K562 (cell line): ENCODE data around the gene OR10G7. TPM values are rescaled to one million over a fixed set of nuclear protein-coding genes. Genes with fewer than 3 reads are reported as not detected.
A peak's percentile ranks its signal among the peaks of the same experiment; 100 is the strongest.

Source experiments
- ASH1L ChIP-seq: fragments of 450-650 bp; IDR thresholded peaks from 2 replicates; pipeline ENCODE4 v1.6.1; 2018; ENCODE audit warnings: borderline replicate concordance, mild to moderate bottlenecking, low read depth; ENCODE audit not compliant: partially characterized antibody
- BRD9 ChIP-seq: fragments of 450-650 bp; IDR thresholded peaks from 2 replicates; pipeline ENCODE4 v1.6.1; 2018; ENCODE audit warnings: low read depth; ENCODE audit not compliant: partially characterized antibody
- CREB1 ChIP-seq, 2 experiments: sonication (generic) in 1 of 2; formaldehyde crosslinking in 1 of 2; IDR thresholded peaks; 2 replicates each; pipeline versions ENCODE4 v1.6.1 to v1.8.0; 2012 to 2022; ENCODE audit warnings: inconsistent platforms in 1 of 2, mild to moderate bottlenecking in 1 of 2, missing genetic modification reagents in 1 of 2, moderate library complexity in 1 of 2
- EHMT2 ChIP-seq: fragments of 450-650 bp; IDR thresholded peaks from 2 replicates; pipeline ENCODE4 v1.6.1; 2018; ENCODE audit warnings: antibody characterized with exemption
- ELF4 ChIP-seq: fragments of 450-650 bp; formaldehyde crosslinking; IDR thresholded peaks from 2 replicates; pipeline ENCODE4 v1.4.0; 2022; ENCODE audit warnings: missing genetic modification characterization
- ETV1 ChIP-seq: fragments of 450-650 bp; conservative IDR thresholded peaks from 2 replicates; pipeline ENCODE4 v1.6.1; 2016; ENCODE audit warnings: missing genetic modification characterization, control low read depth, low read depth, missing compliant biosample characterization
- FOXA3 ChIP-seq, 2 experiments: fragments of 450-650 bp in 1 of 2; sonication (generic) in 1 of 2; formaldehyde crosslinking; IDR thresholded peaks in 1 of 2; conservative IDR thresholded peaks in 1 of 2; 2 replicates each; pipeline versions ENCODE4 v1.4.0 to v1.8.0; 2020 to 2022; ENCODE audit warnings: mild to moderate bottlenecking in 2 of 2, missing genetic modification reagents in 1 of 2
- FOXM1 ChIP-seq, 2 experiments: fragments of 450-650 bp in 1 of 2; sonication (generic) in 1 of 2; formaldehyde crosslinking in 1 of 2; IDR thresholded peaks; 2 replicates each; pipeline versions ENCODE4 v1.6.1 to v1.9.0; 2017 to 2022; ENCODE audit warnings: low read depth in 2 of 2, mild to moderate bottlenecking in 2 of 2, missing genetic modification reagents in 1 of 2, moderate library complexity in 1 of 2
- HDAC1 ChIP-seq, 2 experiments: fragments of 450-650 bp; IDR thresholded peaks; 2 replicates each; pipeline ENCODE4 v1.6.1; 2016 to 2017; ENCODE audit warnings: inconsistent platforms in 1 of 2, mild to moderate bottlenecking in 1 of 2, moderate library complexity in 1 of 2
- JUND ChIP-seq, 2 experiments: IDR thresholded peaks; 2 replicates in 1 of 2; 3 replicates in 1 of 2; pipeline ENCODE4 v1.6.1; 2011; ENCODE audit warnings: borderline replicate concordance in 2 of 2, low read depth in 2 of 2, low read length in 2 of 2, improper control_type of control experiment in 1 of 2, missing biosample characterization in 1 of 2, missing genetic modification characterization in 1 of 2, missing genetic modification reagents in 1 of 2
- KDM2B ChIP-seq: fragments of 250-450 bp; sonication (Bioruptor Pico); IDR thresholded peaks from 2 replicates; pipeline ENCODE4 v1.8.0; 2021; ENCODE audit warnings: mild to moderate bottlenecking, moderate library complexity
- NBN ChIP-seq: fragments of 450-650 bp; IDR thresholded peaks from 2 replicates; pipeline ENCODE4 v1.6.1; 2016; ENCODE audit warnings: low read depth, mild to moderate bottlenecking
- PML ChIP-seq: IDR thresholded peaks from 2 replicates; pipeline ENCODE4 v1.6.1; 2012; ENCODE audit warnings: low read length, inconsistent platforms
- RFX7 ChIP-seq: fragments of 250-450 bp; sonication (Bioruptor Pico); IDR thresholded peaks from 2 replicates; pipeline ENCODE4 v1.5.1; 2021; ENCODE audit warnings: mild to moderate bottlenecking
- TOE1 ChIP-seq, 2 experiments: fragments of 450-650 bp in 1 of 2; sonication (generic) in 1 of 2; formaldehyde crosslinking in 1 of 2; IDR thresholded peaks; 2 replicates each; pipeline versions ENCODE4 v1.7.1 to v1.8.0; 2016 to 2022; ENCODE audit warnings: borderline replicate concordance in 2 of 2, mild to moderate bottlenecking in 2 of 2, antibody characterized with exemption in 1 of 2, inconsistent platforms in 1 of 2, low read depth in 1 of 2, missing genetic modification reagents in 1 of 2, moderate library complexity in 1 of 2
- ZEB2 ChIP-seq: fragments of 450-650 bp; IDR thresholded peaks from 2 replicates; pipeline ENCODE4 v1.6.1; 2016
- polyA plus RNA-seq, 8 experiments: library from polyadenylated mRNA; depleted of rRNA in 4 of 8; stranded (reverse) in 5 of 8; unstranded in 3 of 8; fragments of >200 nt; fragmentation: Nextera tagmentation in 2 of 8; fragmentation: Illumina TruSeq in 1 of 8; extraction: Ambion mirVana in 2 of 8; extraction: Trizol in 1 of 8; gene quantifications; 2 replicates each; pipeline versions ENCODE4 v1.2.1 to v1.2.3, GENCODE V29; 2011 to 2014; ENCODE audit warnings: inconsistent platforms in 1 of 8, missing spikeins in 1 of 8
- total RNA-seq, 7 experiments: library from RNA; depleted of rRNA in 6 of 7; stranded (reverse); fragments of >200 nt in 6 of 7; fragmentation: Illumina TruSeq in 2 of 7; extraction: Trizol in 2 of 7; gene quantifications; 2 replicates each; pipeline versions ENCODE4 v1.2.1 to v1.2.3, GENCODE V29; 2011 to 2021; ENCODE audit warnings: low replicate concordance in 1 of 7
- TF ChIP-seq, protein P1 (sequence below), 2 experiments: fragments of 450-650 bp; IDR thresholded peaks; 2 replicates each; pipeline ENCODE4 v1.6.1; 2016; ENCODE audit warnings: mild to moderate bottlenecking in 2 of 2, borderline replicate concordance in 1 of 2, low read depth in 1 of 2, moderate library complexity in 1 of 2

The OR10G7 gene
- total and polyA plus RNA-seq, 9 of the 15 experiments (the other 6 are each of a cell fraction or from before 2014, with no cell fraction given) = not detected

DNA sequence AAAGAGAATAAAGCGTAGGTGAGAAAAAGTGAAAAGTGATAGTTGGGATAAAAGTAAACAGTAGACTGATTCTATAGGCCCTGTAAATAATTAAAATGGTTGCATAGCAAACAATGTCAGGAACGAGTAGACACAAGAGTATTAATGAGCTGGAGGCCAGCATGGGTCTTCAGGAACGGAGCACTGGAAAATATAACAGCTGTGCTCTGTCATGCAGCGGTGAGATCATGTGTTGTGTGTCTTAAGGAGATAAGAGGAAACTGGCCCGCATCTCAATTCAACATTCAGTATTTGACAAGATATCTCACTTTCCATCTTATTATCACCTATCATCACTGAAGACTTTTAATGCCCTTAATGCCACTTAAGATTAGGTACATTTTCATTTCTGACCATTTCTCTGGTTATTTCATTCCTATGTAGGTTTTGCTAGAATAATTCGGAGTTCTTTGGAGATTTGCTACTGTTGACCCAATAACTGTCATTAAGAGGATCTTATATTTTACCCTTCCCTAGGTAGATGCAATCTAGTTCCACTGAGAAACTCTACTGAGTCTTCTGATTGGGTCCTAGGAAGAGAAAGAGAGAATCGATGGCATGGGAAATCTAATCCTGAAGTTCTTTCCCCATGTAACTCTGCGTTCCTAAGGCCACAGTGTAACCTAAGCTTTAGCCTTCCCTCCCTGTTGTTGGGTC lies 38.7 kb upstream of the OR10G7 start (continued):
- TF ChIP-seq, protein P1, sequence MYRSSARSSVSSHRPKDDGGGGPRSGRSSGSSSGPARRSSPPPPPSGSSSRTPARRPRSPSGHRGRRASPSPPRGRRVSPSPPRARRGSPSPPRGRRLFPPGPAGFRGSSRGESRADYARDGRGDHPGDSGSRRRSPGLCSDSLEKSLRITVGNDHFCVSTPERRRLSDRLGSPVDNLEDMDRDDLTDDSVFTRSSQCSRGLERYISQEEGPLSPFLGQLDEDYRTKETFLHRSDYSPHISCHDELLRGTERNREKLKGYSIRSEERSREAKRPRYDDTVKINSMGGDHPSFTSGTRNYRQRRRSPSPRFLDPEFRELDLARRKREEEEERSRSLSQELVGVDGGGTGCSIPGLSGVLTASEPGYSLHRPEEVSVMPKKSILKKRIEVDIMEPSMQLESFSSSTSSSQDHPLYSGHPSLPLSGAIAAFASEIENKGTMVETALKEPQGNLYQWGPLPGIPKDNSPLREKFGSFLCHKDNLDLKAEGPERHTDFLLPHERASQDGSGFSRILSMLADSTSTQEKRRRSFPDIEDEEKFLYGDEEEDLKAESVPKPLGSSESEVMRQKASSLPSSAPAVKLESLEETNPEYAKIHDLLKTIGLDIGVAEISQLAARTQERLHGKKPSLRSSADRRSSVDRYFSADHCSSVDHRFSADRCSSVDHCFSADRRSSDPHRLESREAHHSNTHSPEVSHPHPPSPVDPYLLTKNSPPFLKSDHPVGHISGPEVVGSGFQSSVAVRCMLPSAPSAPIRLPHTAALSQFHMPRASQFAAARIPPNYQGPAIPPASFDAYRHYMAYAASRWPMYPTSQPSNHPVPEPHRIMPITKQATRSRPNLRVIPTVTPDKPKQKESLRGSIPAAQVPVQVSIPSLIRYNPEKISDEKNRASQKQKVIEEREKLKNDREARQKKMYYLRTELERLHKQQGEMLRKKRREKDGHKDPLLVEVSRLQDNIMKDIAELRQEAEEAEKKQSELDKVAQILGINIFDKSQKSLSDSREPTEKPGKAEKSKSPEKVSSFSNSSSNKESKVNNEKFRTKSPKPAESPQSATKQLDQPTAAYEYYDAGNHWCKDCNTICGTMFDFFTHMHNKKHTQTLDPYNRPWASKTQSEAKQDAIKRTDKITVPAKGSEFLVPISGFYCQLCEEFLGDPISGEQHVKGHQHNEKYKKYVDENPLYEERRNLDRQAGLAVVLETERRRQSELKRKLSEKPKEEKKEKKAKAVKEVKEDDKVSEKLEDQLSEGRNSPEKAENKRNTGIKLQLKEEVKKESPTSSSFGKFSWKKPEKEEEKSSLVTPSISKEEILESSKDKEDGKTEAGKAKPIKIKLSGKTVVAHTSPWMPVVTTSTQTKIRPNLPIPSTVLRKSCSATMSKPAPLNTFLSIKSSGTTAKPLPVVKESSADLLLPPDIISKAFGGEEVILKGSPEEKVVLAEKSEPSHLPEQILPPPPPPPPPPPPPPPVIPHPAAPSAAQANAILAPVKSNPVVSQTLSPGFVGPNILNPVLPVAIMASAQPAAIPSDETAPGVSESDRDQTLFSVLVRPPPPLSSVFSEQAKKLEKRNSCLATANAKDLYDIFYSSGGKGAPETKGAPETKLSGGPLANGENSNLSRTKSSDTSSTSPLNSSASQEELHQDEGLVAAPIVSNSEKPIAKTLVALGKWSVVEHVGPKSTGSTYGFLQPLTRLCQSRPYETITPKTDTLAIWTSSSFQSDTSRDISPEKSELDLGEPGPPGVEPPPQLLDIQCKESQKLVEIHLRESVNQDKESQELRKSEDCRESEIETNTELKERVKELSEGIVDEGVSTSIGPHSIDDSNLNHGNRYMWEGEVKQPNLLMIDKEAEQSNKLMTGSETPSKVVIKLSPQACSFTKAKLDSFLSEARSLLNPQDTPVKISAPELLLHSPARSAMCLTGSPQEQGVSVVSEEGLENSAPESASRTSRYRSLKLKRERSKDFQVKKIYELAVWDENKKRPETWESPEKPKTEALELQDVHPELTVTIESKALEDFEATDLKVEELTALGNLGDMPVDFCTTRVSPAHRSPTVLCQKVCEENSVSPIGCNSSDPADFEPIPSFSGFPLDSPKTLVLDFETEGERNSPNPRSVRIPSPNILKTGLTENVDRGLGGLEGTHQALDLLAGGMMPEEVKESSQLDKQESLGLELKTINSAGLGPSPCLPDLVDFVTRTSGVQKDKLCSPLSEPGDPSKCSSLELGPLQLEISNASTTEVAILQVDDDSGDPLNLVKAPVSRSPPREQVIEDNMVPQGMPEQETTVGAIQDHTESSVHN (IDR thresholded peaks at IDR 0.05; ENCODE audit: borderline replicate concordance in 1 of 2, low read depth in 1 of 2) = peak in 1 of 2 experiments; percentile 90; a peak in 2 of 4 replicates
- peak; percentile 36; the same call in 1 of the 2 replicates for TF ChIP-seq ELF4 (CRISPR knock-in tag)
- 0 out of 2 replicates have a peak, but pooled peaks have one; percentile 25 for TF ChIP-seq EHMT2
- TF ChIP-seq NBN = peak; percentile 83
- TF ChIP-seq JUND (IDR thresholded peaks at IDR 0.05; ENCODE audit: borderline replicate concordance, low read depth, low read length) = peak; percentile 99
- TF ChIP-seq JUND (tag; IDR thresholded peaks at IDR 0.05; ENCODE audit: borderline replicate concordance, low read depth, low read length) = peak; percentile 100; the same call in 2 of the 3 replicates
- peak; percentile 66; the same call in 1 of the 2 replicates for TF ChIP-seq TOE1 (IDR thresholded peaks at IDR 0.05; ENCODE audit: borderline replicate concordance)
- no peak for TF ChIP-seq TOE1 (CRISPR knock-in tag; IDR thresholded peaks at IDR 0.05; ENCODE audit: borderline replicate concordance, low read depth)
- peak; percentile 45 for TF ChIP-seq BRD9
- 0 out of 2 replicates have a peak, but pooled peaks have one; percentile 18 for TF ChIP-seq ETV1 (tag)
- TF ChIP-seq ZEB2 = peak; percentile 86
- peak; percentile 96 for TF ChIP-seq PML
- TF ChIP-seq RFX7 (CRISPR knock-in tag) = no peak
- no peak for TF ChIP-seq ASH1L
- TF ChIP-seq FOXA3 (CRISPR knock-in tag; conservative IDR thresholded peaks at IDR 0.05 in 1 of 2, IDR thresholded peaks at IDR 0.05 in 1 of 2) = peak in 1 of 2 experiments; percentile 30; a peak in 1 of 4 replicates
- TF ChIP-seq FOXM1 (IDR thresholded peaks at IDR 0.05; ENCODE audit: low read depth) = peak; percentile 92
- no peak for TF ChIP-seq FOXM1 (CRISPR knock-in tag; IDR thresholded peaks at IDR 0.05; ENCODE audit: low read depth)
- TF ChIP-seq HDAC1 (IDR thresholded peaks at IDR 0.05) = peak in 1 of 2 experiments; percentile 57; a peak in 1 of 4 replicates
- peak; percentile 39; the same call in 1 of the 2 replicates for TF ChIP-seq CREB1 (IDR thresholded peaks at IDR 0.05)
- no peak for TF ChIP-seq CREB1 (CRISPR knock-in tag; IDR thresholded peaks at IDR 0.05)
- no peak for TF ChIP-seq KDM2B
